Tibial nerve (tissue), 4 donors: Measurements from ENCODE around the gene AHRR. TPM values are rescaled to one million over a fixed set of nuclear protein-coding genes. Genes with fewer than 3 reads are reported as not detected.
"Not testable (repeated sequence)": the region's sequence is repeated elsewhere in the genome, so short reads cannot be mapped to it uniquely, and the experiment has no call there.

Experiments
- DNase-seq, 2 donors: peaks; one replicate each; pipeline ENCODE4 v3.0.0-alpha.2; 2019; ENCODE audit warnings: low spot score in 2 of 2
- H3K27ac ChIP-seq, 4 donors: fragments of 200-600 bp; sonication (generic) in 3 of 4; one replicate each; pipeline ENCODE4 v1.5.1; 2017 to 2019; ENCODE audit warnings: mild to moderate bottlenecking in 1 of 4
- H3K27me3 ChIP-seq, 2 donors: fragments of 200-600 bp; sonication (generic) in 1 of 2; one replicate each; pipeline versions ENCODE4 v1.5.1 to v1.6.0; 2017 to 2019
- H3K36me3 ChIP-seq, 3 donors: fragments of 200-600 bp; sonication (generic); one replicate each; pipeline ENCODE4 v1.5.1; 2018 to 2019
- H3K4me1 ChIP-seq, 4 donors: fragments of 200-600 bp; sonication (generic) in 3 of 4; one replicate each; pipeline ENCODE4 v1.5.1; 2017 to 2019
- H3K4me3 ChIP-seq, 4 donors: fragments of 200-600 bp; sonication (generic) in 3 of 4; one replicate each; pipeline ENCODE4 v1.5.1; 2017 to 2019; ENCODE audit warnings: mild to moderate bottlenecking in 1 of 4, moderate library complexity in 1 of 4
- H3K9me3 ChIP-seq, 4 donors: fragments of 200-600 bp; sonication (generic) in 3 of 4; one replicate each; pipeline ENCODE4 v1.5.1; 2017 to 2019
- EP300 ChIP-seq, 2 donors: sonication (generic); formaldehyde crosslinking; IDR thresholded peaks; one replicate each; pipeline ENCODE4 v1.6.1; 2017; ENCODE audit warnings: antibody characterized with exemption in 2 of 2, mild to moderate bottlenecking in 1 of 2
- POLR2A ChIP-seq, 2 donors: fragments of 450-650 bp; IDR thresholded peaks; one replicate each; pipeline ENCODE4 v1.6.1; 2017; ENCODE audit warnings: antibody characterized with exemption in 2 of 2, mild to moderate bottlenecking in 2 of 2, moderate library complexity in 2 of 2
- WGBS, 2 donors: methylation state at CpG; one replicate each; pipeline ENCODE4 v1.1.5; 2018; 5-methylcytosine and 5-hydroxymethylcytosine counted together
- total RNA-seq, 4 donors: library from RNA; depleted of rRNA; stranded (reverse); fragments of >200 nt; gene quantifications; one replicate each; pipeline ENCODE4 v1.1.0, GENCODE V29; 2016
- TF ChIP-seq, protein P1 (sequence below), 5 experiments: fragments of 200-600 bp in 3 of 5; fragments of 450-650 bp in 2 of 5; sonication (generic) in 3 of 5; IDR thresholded peaks; one replicate each; pipeline ENCODE4 v1.5.1; 2016 to 2019; ENCODE audit warnings: antibody characterized with exemption in 5 of 5, mild to moderate bottlenecking in 3 of 5, moderate library complexity in 2 of 5

The AHRR gene
- total RNA-seq, 4 donors from 2014 or later, result 1.0 to 4.8 (median 1.2) TPM; not detected in 1

DNA sequence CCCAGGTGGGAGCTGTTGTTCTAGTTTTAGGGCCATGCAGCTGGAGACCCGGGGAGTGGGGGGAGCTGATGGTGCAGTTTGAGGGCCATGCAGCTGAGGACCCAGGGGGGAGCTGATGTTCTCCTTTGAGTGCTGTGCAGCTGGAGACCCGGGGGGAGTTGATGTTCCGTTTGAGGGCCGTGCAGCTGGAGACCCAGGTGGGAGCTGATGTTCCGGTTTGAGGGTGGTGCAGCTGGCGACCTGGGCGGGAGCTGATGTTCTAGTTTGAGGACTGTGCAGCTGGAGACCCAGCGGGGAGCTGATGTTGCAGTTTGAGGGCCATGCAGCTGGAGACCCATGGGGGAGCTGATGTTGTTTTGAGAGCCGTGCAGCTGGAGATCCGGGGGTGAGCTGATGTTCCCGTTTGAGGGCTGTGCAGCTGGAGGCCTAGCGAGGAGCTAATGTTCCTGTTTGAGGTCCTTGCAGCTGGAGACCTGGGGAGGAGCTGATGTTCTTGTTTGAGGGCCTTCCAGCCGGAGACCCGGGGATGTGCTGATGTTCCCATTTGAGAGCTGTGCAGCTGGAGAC is 35.4 kb upstream of the AHRR start:
- 78 to 80% methylated on average over 14 of the region's 14 CpGs for WGBS, 2 donors
- DNase-seq, result no peak
- H3K27me3 ChIP-seq, result no peaks in the 10 kb centered on the region

DNA sequence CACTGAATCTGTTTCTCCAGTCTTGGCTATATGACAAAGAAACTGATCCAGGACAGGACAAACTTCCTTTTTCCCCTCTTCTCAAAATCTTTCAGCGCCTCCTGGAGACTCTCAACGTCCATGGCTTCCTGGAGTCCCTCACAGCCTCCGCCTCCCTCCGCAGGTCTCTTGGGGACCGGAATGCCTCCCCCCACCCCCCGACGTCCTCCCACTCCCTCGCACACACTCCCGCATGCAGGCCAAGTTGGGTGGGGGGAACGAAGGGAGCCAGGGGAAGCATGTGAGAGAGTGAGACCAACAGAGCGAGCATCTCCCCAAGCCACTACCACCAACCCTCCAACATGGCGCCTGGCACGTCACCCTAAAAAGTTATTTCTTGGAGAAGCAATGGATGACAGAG is 31.3 kb upstream of the AHRR start:
- H3K4me3 ChIP-seq, DNase-seq: not testable (repeated sequence)
- WGBS, 2 donors, result 76 to 78% methylated on average over 13 of the region's 13 CpGs

More for the DNA sequence above, 35.4 kb upstream of the AHRR start:
- H3K4me1 ChIP-seq, result no peaks in the 10 kb centered on the region
- peaks cover 0 to 42% (median 0%) of the 10 kb centered on the region in 3 donors for H3K36me3 ChIP-seq
- no peak overlapping the region for H3K4me3 ChIP-seq
- H3K27ac ChIP-seq, result no peak overlapping the region
- no peaks in the 10 kb centered on the region for H3K9me3 ChIP-seq
- TF ChIP-seq EP300 (IDR thresholded peaks at IDR 0.05), result no peak
- TF ChIP-seq POLR2A (IDR thresholded peaks at IDR 0.05), result no peak
- TF ChIP-seq, protein P1, sequence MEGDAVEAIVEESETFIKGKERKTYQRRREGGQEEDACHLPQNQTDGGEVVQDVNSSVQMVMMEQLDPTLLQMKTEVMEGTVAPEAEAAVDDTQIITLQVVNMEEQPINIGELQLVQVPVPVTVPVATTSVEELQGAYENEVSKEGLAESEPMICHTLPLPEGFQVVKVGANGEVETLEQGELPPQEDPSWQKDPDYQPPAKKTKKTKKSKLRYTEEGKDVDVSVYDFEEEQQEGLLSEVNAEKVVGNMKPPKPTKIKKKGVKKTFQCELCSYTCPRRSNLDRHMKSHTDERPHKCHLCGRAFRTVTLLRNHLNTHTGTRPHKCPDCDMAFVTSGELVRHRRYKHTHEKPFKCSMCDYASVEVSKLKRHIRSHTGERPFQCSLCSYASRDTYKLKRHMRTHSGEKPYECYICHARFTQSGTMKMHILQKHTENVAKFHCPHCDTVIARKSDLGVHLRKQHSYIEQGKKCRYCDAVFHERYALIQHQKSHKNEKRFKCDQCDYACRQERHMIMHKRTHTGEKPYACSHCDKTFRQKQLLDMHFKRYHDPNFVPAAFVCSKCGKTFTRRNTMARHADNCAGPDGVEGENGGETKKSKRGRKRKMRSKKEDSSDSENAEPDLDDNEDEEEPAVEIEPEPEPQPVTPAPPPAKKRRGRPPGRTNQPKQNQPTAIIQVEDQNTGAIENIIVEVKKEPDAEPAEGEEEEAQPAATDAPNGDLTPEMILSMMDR (IDR thresholded peaks at IDR 0.05), result no peak

DNA sequence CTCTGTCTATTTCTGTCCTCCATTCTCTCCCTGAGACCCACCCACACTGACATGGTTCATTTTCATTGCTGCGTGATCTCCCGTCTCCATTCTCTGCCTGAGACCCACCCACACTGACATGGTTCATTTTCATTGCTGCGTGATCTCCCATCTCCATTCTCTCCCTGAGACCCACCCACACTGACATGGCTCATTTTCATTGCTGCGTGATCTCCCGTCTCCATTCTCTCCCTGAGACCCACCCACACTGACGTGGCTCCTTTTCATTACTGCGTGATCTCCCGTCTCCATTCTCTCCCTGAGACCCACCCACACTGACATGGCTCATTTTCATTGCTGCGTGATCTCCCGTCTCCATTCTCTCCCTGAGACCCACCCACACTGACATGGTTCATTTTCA is 30.2 kb upstream of the AHRR start:
- H3K4me1 ChIP-seq, H3K36me3 ChIP-seq, DNase-seq, H3K27ac ChIP-seq, H3K4me3 ChIP-seq, H3K9me3 ChIP-seq, H3K27me3 ChIP-seq: not testable (repeated sequence)
- 80 to 83% methylated on average over 10 of the region's 10 CpGs for WGBS, 2 donors

More for the DNA sequence above, 31.3 kb upstream of the AHRR start:
- peaks cover 0 to 20% (median 0%) of the 10 kb centered on the region in 3 donors for H3K36me3 ChIP-seq
- H3K27me3 ChIP-seq, H3K4me1 ChIP-seq, H3K9me3 ChIP-seq, H3K27ac ChIP-seq: not testable (repeated sequence)

DNA sequence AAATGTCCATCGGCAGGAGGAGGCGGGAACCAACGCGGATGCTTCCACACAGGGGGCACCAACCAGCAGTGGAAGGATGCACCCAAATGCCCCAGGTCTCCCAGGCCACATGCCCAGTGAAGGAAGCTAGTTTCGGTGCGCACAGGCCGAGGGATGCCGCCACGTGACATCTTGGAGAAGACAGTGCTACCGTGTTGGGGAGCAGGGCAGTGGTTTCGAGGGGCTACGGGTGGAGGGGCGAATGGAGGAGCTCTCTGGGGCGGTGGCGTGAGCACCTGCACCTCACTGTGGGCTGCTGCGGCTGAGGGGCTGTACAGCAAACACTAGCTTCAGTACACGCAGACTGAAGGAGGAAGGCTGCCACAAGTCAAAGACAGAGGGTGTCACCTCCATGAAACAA is 26.7 kb upstream of the AHRR start:
- H3K9me3 ChIP-seq, DNase-seq, H3K4me3 ChIP-seq, H3K27me3 ChIP-seq, H3K4me1 ChIP-seq, H3K27ac ChIP-seq, H3K36me3 ChIP-seq: not testable (repeated sequence)
- WGBS, 2 donors, result 92 to 96% methylated on average over 17 of the region's 17 CpGs

DNA sequence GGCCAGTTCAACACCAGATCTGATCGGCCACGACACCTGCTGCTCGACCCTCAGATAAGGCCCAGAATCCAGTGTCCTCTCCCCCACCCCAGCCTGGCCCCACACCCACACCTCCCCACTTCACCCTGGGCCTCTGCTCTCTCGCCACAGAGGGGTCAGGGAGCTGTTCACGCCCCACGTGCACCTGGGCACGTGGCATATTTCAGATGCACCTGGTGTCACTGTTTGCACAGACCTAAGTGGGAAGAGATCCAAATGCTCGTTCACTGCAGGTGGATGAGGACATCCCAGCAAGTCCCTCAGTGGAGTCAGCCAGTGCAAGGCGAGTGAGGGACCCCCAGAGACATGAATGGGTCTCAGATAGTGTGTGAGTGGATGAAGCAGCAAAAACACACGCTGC is 25.3 kb upstream of the AHRR start:
- 75 to 83% methylated on average over 10 of the region's 10 CpGs for WGBS, 2 donors
- not testable (repeated sequence) for H3K27ac ChIP-seq

DNA sequence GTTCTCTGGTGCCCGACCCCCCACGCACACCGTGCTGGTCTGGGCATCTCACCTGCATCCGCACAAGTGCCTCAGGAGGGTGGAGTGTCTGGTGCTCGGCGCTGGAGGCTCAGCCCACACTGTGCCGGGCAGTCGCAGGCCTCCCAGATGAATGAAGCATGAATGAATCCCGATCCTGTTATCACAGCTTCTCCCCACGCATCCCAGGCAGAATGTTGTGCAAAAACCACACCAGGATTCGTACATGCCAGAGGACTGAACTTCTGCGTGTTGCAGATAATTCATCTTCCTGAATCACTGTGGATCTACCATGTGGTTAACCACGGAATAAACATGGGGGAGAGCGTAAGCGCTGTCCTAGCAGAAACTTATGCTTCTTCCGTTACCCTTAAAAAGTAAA is 24.6 kb upstream of the AHRR start:
- DNase-seq, H3K27ac ChIP-seq, H3K36me3 ChIP-seq, H3K9me3 ChIP-seq, H3K27me3 ChIP-seq, H3K4me3 ChIP-seq, H3K4me1 ChIP-seq: not testable (repeated sequence)
- WGBS, 2 donors, result 86% methylated on average over 16 of the region's 16 CpGs

More for the DNA sequence above, 25.3 kb upstream of the AHRR start:
- DNase-seq, H3K27me3 ChIP-seq, H3K36me3 ChIP-seq, H3K4me3 ChIP-seq, H3K4me1 ChIP-seq, H3K9me3 ChIP-seq: not testable (repeated sequence)

DNA sequence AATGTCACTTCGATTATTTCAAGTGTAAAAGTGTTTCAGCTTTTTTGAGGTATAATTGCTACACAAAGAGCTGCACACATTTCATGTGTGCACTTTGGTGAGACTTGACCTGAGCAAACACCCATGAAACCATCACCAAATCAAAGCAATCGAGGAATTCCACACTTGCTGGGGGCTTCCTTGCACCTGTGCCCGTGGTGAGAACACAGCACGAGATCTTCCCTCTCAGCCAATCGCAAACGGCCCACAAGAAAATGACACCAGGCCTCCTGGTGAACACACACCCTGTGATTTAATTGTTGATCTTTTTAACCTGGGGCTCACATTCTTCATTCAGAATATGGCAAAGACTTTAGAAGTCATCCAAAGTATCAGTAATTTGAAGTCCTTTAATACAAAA is 24.1 kb upstream of the AHRR start:
- H3K27me3 ChIP-seq, H3K27ac ChIP-seq, H3K4me1 ChIP-seq, H3K4me3 ChIP-seq, H3K9me3 ChIP-seq, H3K36me3 ChIP-seq, DNase-seq: not testable (repeated sequence)
- whole genome bisulfite sequencing, 2 donors, result 76 to 85% methylated on average over 6 of the region's 6 CpGs

DNA sequence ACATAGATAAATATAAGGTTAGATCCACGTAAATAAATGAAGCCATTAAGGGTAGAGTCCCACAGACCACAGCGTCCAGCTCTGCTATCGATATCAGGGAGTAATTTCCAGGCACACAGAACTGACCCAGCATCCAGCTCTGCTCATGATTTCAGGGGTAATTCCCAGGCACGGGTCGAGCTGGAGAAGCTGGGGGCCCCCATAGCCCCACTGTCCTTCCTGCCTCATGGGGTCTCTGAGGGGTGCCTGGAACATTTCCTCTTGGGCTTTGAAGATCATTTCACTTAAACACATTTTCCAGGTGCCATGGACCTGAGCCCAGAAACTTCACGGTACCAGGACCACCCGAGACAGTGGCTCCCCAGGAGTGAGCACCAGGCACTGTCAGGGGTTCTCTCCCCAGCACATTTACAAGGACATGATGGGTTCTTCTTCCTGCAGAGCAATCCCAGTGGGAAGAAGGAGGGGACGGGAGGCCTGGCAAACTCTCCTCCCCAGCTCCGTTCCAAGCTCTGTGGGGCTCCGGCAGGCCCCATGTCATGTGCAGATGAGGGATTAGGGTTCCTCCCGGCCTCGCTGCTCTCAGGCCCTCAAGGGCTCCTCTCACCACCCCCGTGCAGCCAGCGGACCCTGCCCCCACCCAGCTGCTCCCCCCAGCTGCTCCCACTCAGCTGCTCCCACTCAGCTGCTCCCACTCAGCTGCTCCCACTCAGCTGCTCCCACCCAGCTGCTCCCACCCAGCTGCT is 23.4 kb upstream of the AHRR start:
- H3K36me3 ChIP-seq, H3K27ac ChIP-seq, H3K4me3 ChIP-seq, DNase-seq, H3K4me1 ChIP-seq, H3K27me3 ChIP-seq, H3K9me3 ChIP-seq: not testable (repeated sequence)
- WGBS, 2 donors, result 69 to 73% methylated on average over 9 to 12 of the region's 14 CpGs

DNA sequence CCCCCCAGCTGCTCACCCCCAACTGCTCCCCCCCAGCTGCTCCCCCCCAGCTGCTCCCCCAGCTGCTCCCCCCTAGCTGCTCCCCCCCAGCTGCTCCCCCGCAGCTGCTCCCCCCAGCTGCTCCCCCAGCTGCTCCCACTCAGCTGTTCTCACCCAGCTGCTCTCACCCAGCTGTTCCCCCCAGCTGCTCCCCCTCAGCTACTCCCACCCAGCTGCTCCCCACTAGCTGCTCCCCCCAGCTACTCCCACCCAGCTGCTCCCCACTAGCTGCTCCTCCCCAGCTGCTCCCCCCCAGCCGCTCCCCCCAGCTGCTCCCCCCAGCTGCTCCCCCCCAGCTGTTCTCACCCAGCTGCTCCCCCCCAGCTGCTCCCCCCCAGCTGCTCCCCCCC is 22.8 kb upstream of the AHRR start:
- TF ChIP-seq EP300 (IDR thresholded peaks at IDR 0.05), result no peak
- TF ChIP-seq, protein P1 (IDR thresholded peaks at IDR 0.05), result no peak
- TF ChIP-seq POLR2A (IDR thresholded peaks at IDR 0.05), result no peak
- no peak for DNase-seq
- H3K27me3 ChIP-seq, result no peaks in the 10 kb centered on the region
- H3K36me3 ChIP-seq, result no peaks in the 10 kb centered on the region
- H3K27ac ChIP-seq, result no peak overlapping the region
- no CpG with 5 or more reads among the region's 2 CpGs for WGBS, 2 donors
- H3K9me3 ChIP-seq, result no peaks in the 10 kb centered on the region
- no peak overlapping the region for H3K4me3 ChIP-seq
- H3K4me1 ChIP-seq, result no peaks in the 10 kb centered on the region

DNA sequence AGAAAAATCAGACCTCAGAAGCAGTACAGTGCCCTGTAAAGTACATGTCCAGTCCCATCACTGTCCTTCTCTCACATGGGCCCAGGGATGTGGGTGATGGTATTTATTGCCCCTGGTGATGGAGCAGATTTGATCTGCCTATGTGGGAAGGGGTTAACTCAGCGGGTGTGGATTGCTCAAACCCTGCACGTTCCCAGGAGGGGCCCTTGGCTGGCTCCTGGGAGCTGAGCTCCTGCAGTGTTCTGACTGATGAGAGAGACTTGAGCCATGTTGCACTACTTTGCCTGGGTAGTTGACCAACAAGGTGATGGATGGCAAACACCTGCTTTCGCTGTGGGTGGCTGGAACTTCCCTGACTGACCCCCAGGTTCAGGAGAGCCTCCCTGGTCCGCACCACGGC is 21.6 kb upstream of the AHRR start:
- WGBS, 2 donors, result 30 to 56% methylated on average over 2 to 3 of the region's 5 CpGs
- H3K27ac ChIP-seq, H3K4me1 ChIP-seq, DNase-seq, H3K9me3 ChIP-seq, H3K4me3 ChIP-seq, H3K36me3 ChIP-seq, H3K27me3 ChIP-seq: not testable (repeated sequence)

DNA sequence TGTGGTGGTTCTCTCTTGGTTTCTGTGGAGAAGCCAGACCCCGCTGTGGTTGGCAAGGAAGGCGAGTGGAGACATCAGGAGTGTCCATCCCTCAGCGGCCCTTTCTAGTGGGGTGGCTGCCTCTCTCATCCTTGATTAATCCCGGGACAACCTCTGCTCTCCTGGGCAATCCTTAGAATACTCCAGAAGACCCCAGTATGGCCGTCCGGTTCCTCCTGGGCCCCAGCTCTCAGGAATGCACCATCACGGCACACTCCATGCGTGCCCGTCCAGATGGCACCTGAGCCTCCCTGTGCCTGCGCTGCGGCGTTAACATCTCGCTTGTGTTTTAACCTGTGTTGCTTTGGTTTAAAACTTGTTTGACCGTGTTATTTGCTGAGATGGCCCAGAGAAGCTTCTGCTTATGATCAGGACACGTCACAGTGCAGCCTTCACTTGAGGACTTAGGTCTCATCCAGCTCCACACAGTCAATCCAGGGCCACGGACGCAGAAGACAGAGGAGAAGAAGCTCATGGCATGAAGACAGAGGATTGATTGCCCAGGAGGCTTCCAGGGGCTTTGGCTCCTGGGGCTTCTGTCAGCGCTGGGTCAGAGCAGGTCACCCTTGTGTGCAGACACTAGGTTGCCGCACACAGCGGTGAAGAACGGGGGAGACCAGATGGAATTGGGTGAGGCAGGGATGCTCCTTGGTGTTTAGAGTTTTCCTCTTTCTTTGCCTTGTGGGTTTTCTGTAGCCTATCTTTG is 20.7 kb upstream of the AHRR start:
- not testable (repeated sequence) for H3K27ac ChIP-seq, H3K27me3 ChIP-seq, H3K4me1 ChIP-seq, H3K4me3 ChIP-seq, DNase-seq, H3K9me3 ChIP-seq
- peaks cover 0 to 11% (median 0%) of the 10 kb centered on the region in 3 donors for H3K36me3 ChIP-seq
- 86 to 94% methylated on average over 19 to 21 of the region's 21 CpGs for WGBS, 2 donors
